GM23338 (cell line): Measurements from ENCODE around the gene C12orf60. TPM values are rescaled to one million over a fixed set of nuclear protein-coding genes. Genes with fewer than 3 reads are reported as not detected.

Experiments used
- ATAC-seq: fragments of 200-7000 bp; cut with Tn5 transposase; 3 replicates; pipeline ENCODE4 v1.9.1; 2020
- DNase-seq: peaks from one replicate; pipeline ENCODE4 v3.0.0-alpha.2; 2015; ENCODE audit warnings: low spot score
- H2AFZ ChIP-seq: fragments of 200-600 bp; sonication (generic); 2 replicates; pipeline ENCODE4 v1.8.0; 2016; ENCODE audit warnings: antibody characterized with exemption, mild to moderate bottlenecking, moderate library complexity
- H3F3A ChIP-seq: fragments of 200-600 bp; sonication (generic); replicated peaks from 2 replicates; pipeline ENCODE4 v1.8.0; 2017; ENCODE audit warnings: antibody characterized with exemption, mixed run types, low read depth
- H3K27ac ChIP-seq: fragments of 200-600 bp; sonication (generic); 2 replicates; pipeline ENCODE4 v1.6.1; 2016; ENCODE audit warnings: low read depth
- H3K27me3 ChIP-seq: fragments of 200-600 bp; sonication (generic); 2 replicates; pipeline ENCODE4 v1.8.0; 2016; ENCODE audit warnings: mild to moderate bottlenecking, mixed run types, moderate library complexity; ENCODE audit not compliant: insufficient read depth
- H3K36me3 ChIP-seq: fragments of 200-600 bp; sonication (generic); 2 replicates; pipeline ENCODE4 v1.8.0; 2016; ENCODE audit warnings: mild to moderate bottlenecking; ENCODE audit not compliant: insufficient read depth
- H3K4me1 ChIP-seq: fragments of 200-600 bp; sonication (generic); 2 replicates; pipeline ENCODE4 v1.8.0; 2016; ENCODE audit warnings: mild to moderate bottlenecking, moderate library complexity; ENCODE audit not compliant: insufficient read depth
- H3K4me2 ChIP-seq: fragments of 200-600 bp; sonication (generic); 2 replicates; pipeline ENCODE4 v1.7.1; 2017; ENCODE audit warnings: mixed run types
- H3K4me3 ChIP-seq: fragments of 200-600 bp; sonication (generic); 2 replicates; pipeline ENCODE4 v1.6.1; 2016; ENCODE audit warnings: mixed run types
- H3K79me2 ChIP-seq: fragments of 200-600 bp; sonication (generic); replicated peaks from 2 replicates; pipeline ENCODE4 v1.8.0; 2017; ENCODE audit warnings: mild to moderate bottlenecking; ENCODE audit not compliant: insufficient read depth
- H3K9me2 ChIP-seq: fragments of 200-600 bp; sonication (generic); 2 replicates; pipeline ENCODE4 v1.8.0; 2017; ENCODE audit not compliant: insufficient read depth
- H4K20me1 ChIP-seq: fragments of 200-600 bp; sonication (generic); replicated peaks from 2 replicates; pipeline ENCODE4 v1.8.0; 2017; ENCODE audit warnings: mild to moderate bottlenecking; ENCODE audit not compliant: insufficient read depth
- H3K27ac Mint-ChIP-seq: 2 replicates; pipeline ENCODE4 v1.8.0; 2020; ENCODE audit warnings: inconsistent platforms, mild to moderate bottlenecking, moderate library complexity, mixed read lengths
- H3K27me3 Mint-ChIP-seq: 3 replicates; pipeline ENCODE4 v1.8.0; 2022; ENCODE audit warnings: low read depth, mild to moderate bottlenecking, moderate library complexity, mixed read lengths, inconsistent platforms; ENCODE audit not compliant: insufficient read depth, poor library complexity
- H3K36me3 Mint-ChIP-seq: 3 replicates; pipeline ENCODE4 v1.8.0; 2021; ENCODE audit warnings: low read depth, mild to moderate bottlenecking, inconsistent platforms, moderate library complexity, mixed read lengths
- H3K4me1 Mint-ChIP-seq: 3 replicates; pipeline ENCODE4 v1.8.0; 2020; ENCODE audit warnings: mild to moderate bottlenecking, inconsistent platforms, mixed read lengths
- H3K4me3 Mint-ChIP-seq: 3 replicates; pipeline ENCODE4 v1.8.0; 2021; ENCODE audit warnings: moderate library complexity, mild to moderate bottlenecking, inconsistent platforms, mixed read lengths
- H3K9me3 Mint-ChIP-seq: 3 replicates; pipeline ENCODE4 v1.8.0; 2020; ENCODE audit warnings: moderate library complexity, mild to moderate bottlenecking, inconsistent platforms, mixed read lengths
- EZH2 ChIP-seq: fragments of 200-600 bp; sonication (generic); IDR thresholded peaks from one replicate; pipeline ENCODE4 v1.8.0; 2017; ENCODE audit warnings: antibody characterized with exemption, mild to moderate bottlenecking, low read depth; ENCODE audit not compliant: unreplicated experiment
- EZH2phosphoT487 ChIP-seq: fragments of 200-600 bp; sonication (generic); IDR thresholded peaks from one replicate; pipeline ENCODE4 v1.8.1; 2018; ENCODE audit warnings: antibody characterized with exemption; ENCODE audit not compliant: unreplicated experiment
- JUNB ChIP-seq: IDR thresholded peaks from one replicate; pipeline ENCODE4 v1.6.1; 2016; ENCODE audit warnings: antibody characterized with exemption; ENCODE audit not compliant: unreplicated experiment
- NANOG ChIP-seq: IDR thresholded peaks from 2 replicates; pipeline ENCODE4 v1.6.1; 2016; ENCODE audit warnings: antibody characterized with exemption, borderline replicate concordance
- POLR2AphosphoS5 ChIP-seq: IDR thresholded peaks from 2 replicates; pipeline ENCODE4 v1.6.1; 2016; ENCODE audit warnings: antibody characterized with exemption, low read depth
- ZNF114 ChIP-seq: fragments of 250-450 bp; sonication (Bioruptor Pico); IDR thresholded peaks from 2 replicates; pipeline ENCODE4 v1.5.0; 2020; ENCODE audit warnings: mild to moderate bottlenecking, moderate library complexity
- ZNF331 ChIP-seq: fragments of 250-450 bp; sonication (Bioruptor Pico); IDR thresholded peaks from 2 replicates; pipeline ENCODE4 v1.5.0; 2020; ENCODE audit warnings: low read depth, mild to moderate bottlenecking, moderate library complexity
- polyA plus RNA-seq: library from polyadenylated mRNA; unstranded; fragments of >200 nt; fragmentation: Nextera tagmentation; extraction: Ambion mirVana; gene quantifications from 2 replicates; pipeline ENCODE4 v1.2.1, GENCODE V29; 2016
- total RNA-seq: library from RNA; depleted of rRNA; stranded (reverse); fragments of >200 nt; shearing (Covaris generic); gene quantifications from 2 replicates; pipeline ENCODE4 v1.2.3, GENCODE V29; 2014
- TF ChIP-seq, protein P1 (sequence below): fragments of 250-450 bp; sonication (Bioruptor Pico); IDR thresholded peaks from 2 replicates; pipeline ENCODE4 v1.5.0; 2020; ENCODE audit warnings: mild to moderate bottlenecking, moderate library complexity
- TF ChIP-seq, protein P2 (sequence below), 2 experiments: fragments of 200-600 bp in 1 of 2; sonication (generic) in 1 of 2; conservative IDR thresholded peaks; 2 replicates each; pipeline versions ENCODE4 v1.5.1 to v1.6.1; 2016 to 2017; ENCODE audit warnings: antibody characterized with exemption in 2 of 2, low read depth in 2 of 2, mild to moderate bottlenecking in 2 of 2, moderate library complexity in 1 of 2
- TF ChIP-seq, protein P3 (sequence below): IDR thresholded peaks from one replicate; pipeline ENCODE4 v1.6.1; 2018; ENCODE audit warnings: antibody characterized with exemption; ENCODE audit not compliant: unreplicated experiment

The C12orf60 gene
- total and polyA plus RNA-seq, 2 experiments from 2014 or later = 1.7 to 2.3 TPM

DNA sequence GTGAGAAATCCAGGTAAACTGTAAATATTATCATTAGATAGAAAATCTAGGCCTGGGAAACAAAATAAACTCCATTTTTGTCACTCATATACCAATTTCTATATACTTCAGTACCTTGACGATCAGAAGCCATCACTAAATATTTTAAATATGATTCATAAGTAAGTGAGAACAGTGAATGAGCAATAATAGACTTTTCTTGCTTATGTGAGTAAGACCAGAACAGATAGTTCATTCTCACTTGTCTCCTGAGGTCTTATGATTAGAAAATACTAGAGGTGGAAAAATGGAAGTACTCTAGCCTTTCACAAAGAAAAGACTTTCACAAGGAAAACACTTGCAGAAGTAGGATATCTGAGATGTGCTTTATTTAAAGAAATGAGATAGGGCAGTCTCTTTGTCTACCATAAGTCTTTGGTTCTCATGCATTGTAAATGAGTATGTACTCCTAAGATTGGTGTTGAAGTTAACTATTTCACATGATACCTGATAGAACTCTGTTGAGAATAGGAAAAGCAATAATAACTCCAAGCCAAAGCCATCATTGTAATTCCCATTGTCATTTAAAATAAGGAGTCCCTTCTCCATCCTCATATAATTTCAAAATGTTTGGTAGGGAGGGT, 20.7 kb downstream of the C12orf60 start (continued):
- TF ChIP-seq, protein P1, sequence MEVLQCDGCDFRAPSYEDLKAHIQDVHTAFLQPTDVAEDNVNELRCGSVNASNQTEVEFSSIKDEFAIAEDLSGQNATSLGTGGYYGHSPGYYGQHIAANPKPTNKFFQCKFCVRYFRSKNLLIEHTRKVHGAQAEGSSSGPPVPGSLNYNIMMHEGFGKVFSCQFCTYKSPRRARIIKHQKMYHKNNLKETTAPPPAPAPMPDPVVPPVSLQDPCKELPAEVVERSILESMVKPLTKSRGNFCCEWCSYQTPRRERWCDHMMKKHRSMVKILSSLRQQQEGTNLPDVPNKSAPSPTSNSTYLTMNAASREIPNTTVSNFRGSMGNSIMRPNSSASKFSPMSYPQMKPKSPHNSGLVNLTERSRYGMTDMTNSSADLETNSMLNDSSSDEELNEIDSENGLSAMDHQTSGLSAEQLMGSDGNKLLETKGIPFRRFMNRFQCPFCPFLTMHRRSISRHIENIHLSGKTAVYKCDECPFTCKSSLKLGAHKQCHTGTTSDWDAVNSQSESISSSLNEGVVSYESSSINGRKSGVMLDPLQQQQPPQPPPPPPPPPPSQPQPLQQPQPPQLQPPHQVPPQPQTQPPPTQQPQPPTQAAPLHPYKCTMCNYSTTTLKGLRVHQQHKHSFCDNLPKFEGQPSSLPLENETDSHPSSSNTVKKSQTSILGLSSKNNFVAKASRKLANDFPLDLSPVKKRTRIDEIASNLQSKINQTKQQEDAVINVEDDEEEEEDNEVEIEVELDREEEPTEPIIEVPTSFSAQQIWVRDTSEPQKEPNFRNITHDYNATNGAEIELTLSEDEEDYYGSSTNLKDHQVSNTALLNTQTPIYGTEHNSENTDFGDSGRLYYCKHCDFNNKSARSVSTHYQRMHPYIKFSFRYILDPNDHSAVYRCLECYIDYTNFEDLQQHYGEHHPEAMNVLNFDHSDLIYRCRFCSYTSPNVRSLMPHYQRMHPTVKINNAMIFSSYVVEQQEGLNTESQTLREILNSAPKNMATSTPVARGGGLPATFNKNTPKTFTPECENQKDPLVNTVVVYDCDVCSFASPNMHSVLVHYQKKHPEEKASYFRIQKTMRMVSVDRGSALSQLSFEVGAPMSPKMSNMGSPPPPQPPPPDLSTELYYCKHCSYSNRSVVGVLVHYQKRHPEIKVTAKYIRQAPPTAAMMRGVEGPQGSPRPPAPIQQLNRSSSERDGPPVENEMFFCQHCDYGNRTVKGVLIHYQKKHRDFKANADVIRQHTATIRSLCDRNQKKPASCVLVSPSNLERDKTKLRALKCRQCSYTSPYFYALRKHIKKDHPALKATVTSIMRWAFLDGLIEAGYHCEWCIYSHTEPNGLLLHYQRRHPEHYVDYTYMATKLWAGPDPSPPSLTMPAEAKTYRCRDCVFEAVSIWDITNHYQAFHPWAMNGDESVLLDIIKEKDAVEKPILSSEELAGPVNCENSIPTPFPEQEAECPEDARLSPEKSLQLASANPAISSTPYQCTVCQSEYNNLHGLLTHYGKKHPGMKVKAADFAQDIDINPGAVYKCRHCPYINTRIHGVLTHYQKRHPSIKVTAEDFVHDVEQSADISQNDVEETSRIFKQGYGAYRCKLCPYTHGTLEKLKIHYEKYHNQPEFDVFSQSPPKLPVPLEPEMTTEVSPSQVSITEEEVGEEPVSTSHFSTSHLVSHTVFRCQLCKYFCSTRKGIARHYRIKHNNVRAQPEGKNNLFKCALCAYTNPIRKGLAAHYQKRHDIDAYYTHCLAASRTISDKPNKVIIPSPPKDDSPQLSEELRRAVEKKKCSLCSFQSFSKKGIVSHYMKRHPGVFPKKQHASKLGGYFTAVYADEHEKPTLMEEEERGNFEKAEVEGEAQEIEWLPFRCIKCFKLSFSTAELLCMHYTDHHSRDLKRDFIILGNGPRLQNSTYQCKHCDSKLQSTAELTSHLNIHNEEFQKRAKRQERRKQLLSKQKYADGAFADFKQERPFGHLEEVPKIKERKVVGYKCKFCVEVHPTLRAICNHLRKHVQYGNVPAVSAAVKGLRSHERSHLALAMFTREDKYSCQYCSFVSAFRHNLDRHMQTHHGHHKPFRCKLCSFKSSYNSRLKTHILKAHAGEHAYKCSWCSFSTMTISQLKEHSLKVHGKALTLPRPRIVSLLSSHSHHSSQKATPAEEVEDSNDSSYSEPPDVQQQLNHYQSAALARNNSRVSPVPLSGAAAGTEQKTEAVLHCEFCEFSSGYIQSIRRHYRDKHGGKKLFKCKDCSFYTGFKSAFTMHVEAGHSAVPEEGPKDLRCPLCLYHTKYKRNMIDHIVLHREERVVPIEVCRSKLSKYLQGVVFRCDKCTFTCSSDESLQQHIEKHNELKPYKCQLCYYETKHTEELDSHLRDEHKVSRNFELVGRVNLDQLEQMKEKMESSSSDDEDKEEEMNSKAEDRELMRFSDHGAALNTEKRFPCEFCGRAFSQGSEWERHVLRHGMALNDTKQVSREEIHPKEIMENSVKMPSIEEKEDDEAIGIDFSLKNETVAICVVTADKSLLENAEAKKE (CRISPR knock-in tag) = no peak
- no peak for TF ChIP-seq EZH2phosphoT487
- no peak for TF ChIP-seq ZNF331 (CRISPR knock-in tag)
- no peak for TF ChIP-seq ZNF114 (CRISPR knock-in tag)
- no peak for TF ChIP-seq JUNB
- TF ChIP-seq EZH2 = no peak

DNA sequence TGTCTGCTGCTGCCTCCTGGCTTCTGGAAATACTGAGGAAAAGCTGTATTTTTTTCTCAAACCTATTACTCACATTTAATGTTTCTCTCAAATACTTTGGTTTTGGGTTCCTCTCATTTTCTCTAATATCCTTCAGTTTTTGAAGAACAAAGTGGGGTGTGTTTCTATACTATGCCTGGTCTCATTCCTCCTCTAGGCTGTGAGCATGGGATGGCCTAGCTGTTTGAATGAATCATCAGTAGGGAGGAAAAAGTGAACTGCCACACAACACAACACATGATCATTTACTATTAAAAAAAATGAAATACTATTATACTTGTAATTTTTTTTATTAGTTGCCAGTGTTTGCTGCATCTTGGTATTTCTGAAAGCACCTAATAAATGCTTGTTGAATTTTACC, 21.8 kb downstream of the C12orf60 start:
- H2AFZ ChIP-seq = no peak overlapping the region
- no peaks in the 10 kb centered on the region for H3K9me2 ChIP-seq
- H3K27me3 Mint-ChIP-seq = no peaks in the 10 kb centered on the region
- no peak overlapping the region for H3K4me3 ChIP-seq
- H3K27ac Mint-ChIP-seq = no peak overlapping the region
- H3K4me3 Mint-ChIP-seq = no peak overlapping the region
- no peak overlapping the region for H3K4me2 ChIP-seq
- no peaks in the 10 kb centered on the region for H3F3A ChIP-seq
- no peaks in the 10 kb centered on the region for H3K36me3 Mint-ChIP-seq
- no peaks in the 10 kb centered on the region for H3K9me3 Mint-ChIP-seq
- no peaks in the 10 kb centered on the region for H4K20me1 ChIP-seq
- H3K4me1 ChIP-seq = peaks cover 6% of the 10 kb centered on the region; the same call in 1 of the 2 replicates
- H3K27me3 ChIP-seq = no peaks in the 10 kb centered on the region
- no peaks in the 10 kb centered on the region for H3K36me3 ChIP-seq
- no peak for ATAC-seq
- DNase-seq = no peak
- no peak overlapping the region for H3K27ac ChIP-seq
- H3K4me1 Mint-ChIP-seq = peaks cover 11% of the 10 kb centered on the region
- no peaks in the 10 kb centered on the region for H3K79me2 ChIP-seq
- TF ChIP-seq EZH2 = no peak
- no peak for TF ChIP-seq POLR2AphosphoS5
- TF ChIP-seq ZNF331 (CRISPR knock-in tag) = no peak
- TF ChIP-seq, protein P2, sequence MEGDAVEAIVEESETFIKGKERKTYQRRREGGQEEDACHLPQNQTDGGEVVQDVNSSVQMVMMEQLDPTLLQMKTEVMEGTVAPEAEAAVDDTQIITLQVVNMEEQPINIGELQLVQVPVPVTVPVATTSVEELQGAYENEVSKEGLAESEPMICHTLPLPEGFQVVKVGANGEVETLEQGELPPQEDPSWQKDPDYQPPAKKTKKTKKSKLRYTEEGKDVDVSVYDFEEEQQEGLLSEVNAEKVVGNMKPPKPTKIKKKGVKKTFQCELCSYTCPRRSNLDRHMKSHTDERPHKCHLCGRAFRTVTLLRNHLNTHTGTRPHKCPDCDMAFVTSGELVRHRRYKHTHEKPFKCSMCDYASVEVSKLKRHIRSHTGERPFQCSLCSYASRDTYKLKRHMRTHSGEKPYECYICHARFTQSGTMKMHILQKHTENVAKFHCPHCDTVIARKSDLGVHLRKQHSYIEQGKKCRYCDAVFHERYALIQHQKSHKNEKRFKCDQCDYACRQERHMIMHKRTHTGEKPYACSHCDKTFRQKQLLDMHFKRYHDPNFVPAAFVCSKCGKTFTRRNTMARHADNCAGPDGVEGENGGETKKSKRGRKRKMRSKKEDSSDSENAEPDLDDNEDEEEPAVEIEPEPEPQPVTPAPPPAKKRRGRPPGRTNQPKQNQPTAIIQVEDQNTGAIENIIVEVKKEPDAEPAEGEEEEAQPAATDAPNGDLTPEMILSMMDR (conservative IDR thresholded peaks at IDR 0.05; ENCODE audit: low read depth in 2 of 2) = no peak
- TF ChIP-seq, protein P3, sequence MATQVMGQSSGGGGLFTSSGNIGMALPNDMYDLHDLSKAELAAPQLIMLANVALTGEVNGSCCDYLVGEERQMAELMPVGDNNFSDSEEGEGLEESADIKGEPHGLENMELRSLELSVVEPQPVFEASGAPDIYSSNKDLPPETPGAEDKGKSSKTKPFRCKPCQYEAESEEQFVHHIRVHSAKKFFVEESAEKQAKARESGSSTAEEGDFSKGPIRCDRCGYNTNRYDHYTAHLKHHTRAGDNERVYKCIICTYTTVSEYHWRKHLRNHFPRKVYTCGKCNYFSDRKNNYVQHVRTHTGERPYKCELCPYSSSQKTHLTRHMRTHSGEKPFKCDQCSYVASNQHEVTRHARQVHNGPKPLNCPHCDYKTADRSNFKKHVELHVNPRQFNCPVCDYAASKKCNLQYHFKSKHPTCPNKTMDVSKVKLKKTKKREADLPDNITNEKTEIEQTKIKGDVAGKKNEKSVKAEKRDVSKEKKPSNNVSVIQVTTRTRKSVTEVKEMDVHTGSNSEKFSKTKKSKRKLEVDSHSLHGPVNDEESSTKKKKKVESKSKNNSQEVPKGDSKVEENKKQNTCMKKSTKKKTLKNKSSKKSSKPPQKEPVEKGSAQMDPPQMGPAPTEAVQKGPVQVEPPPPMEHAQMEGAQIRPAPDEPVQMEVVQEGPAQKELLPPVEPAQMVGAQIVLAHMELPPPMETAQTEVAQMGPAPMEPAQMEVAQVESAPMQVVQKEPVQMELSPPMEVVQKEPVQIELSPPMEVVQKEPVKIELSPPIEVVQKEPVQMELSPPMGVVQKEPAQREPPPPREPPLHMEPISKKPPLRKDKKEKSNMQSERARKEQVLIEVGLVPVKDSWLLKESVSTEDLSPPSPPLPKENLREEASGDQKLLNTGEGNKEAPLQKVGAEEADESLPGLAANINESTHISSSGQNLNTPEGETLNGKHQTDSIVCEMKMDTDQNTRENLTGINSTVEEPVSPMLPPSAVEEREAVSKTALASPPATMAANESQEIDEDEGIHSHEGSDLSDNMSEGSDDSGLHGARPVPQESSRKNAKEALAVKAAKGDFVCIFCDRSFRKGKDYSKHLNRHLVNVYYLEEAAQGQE = no peak
- TF ChIP-seq NANOG = no peak
- no peak for TF ChIP-seq EZH2phosphoT487
- TF ChIP-seq JUNB = no peak
